ENCODE data around the gene ABI3.

Gene ABI3

DNA sequence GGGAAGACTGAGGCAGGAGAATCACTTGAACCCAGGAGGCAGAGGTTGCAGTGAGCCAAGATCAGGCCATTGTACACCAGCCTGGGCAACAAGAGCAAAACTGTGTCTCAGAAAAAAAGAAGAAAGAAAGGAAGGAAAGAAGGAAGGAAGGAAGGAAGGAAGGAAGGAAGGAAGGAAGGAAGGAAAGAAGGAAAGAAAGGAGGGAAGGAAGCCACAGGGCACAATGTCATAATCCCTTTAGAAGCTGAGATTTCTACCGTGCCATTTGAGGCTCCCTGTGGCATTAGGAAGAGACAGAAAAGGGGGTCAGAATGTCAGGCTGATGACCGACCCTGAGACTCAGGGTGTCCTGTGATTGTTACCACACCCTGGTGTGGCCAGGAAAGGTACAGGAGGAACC lies 6.7 kb upstream of the ABI3 start:
- no peaks in the 10 kb centered on the region for H3K4me1 ChIP-seq (ENCODE audit: control insufficient read depth, insufficient read depth, low read length)
- H3K27me3 ChIP-seq (ENCODE audit: control insufficient read depth, insufficient read depth, low read length), result no peaks in the 10 kb centered on the region
- H3K9ac ChIP-seq (ENCODE audit: low read length), result no peak overlapping the region
- H3K36me3 ChIP-seq (ENCODE audit: control insufficient read depth, insufficient read depth, low read length), result no peaks in the 10 kb centered on the region
- no peak overlapping the region for H3K4me3 ChIP-seq (ENCODE audit: low read length)
- no peak overlapping the region for H3K27ac ChIP-seq (ENCODE audit: low read depth, low read length)

DNA sequence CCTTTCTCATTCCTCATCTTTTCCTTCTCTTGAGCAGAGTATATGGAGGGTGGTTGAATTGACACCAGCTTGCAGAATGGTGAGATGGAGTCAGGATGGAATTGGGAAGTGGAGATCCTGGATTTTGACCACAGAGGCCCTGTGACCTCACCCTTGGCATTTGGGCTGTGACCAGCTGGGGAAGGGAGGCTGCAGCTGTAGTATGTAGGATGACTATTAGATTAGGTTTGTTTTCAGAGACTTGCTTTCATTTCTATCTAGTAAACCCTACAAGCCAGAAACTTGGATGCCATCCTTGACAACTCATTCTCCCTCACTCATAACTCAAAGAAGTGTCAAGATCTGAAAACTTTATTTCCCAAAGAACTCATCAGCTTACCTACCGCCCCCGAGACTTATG lies 6.0 kb upstream of the ABI3 start:
- no peak overlapping the region for H3K27ac ChIP-seq (ENCODE audit: low read depth, low read length)
- no peak overlapping the region for H3K9ac ChIP-seq (ENCODE audit: low read length)
- no peak overlapping the region for H3K4me3 ChIP-seq (ENCODE audit: low read length)
- no peaks in the 10 kb centered on the region for H3K36me3 ChIP-seq (ENCODE audit: control insufficient read depth, insufficient read depth, low read length)
- H3K27me3 ChIP-seq (ENCODE audit: control insufficient read depth, insufficient read depth, low read length), result no peaks in the 10 kb centered on the region
- H3K4me1 ChIP-seq (ENCODE audit: control insufficient read depth, insufficient read depth, low read length), result no peaks in the 10 kb centered on the region

DNA sequence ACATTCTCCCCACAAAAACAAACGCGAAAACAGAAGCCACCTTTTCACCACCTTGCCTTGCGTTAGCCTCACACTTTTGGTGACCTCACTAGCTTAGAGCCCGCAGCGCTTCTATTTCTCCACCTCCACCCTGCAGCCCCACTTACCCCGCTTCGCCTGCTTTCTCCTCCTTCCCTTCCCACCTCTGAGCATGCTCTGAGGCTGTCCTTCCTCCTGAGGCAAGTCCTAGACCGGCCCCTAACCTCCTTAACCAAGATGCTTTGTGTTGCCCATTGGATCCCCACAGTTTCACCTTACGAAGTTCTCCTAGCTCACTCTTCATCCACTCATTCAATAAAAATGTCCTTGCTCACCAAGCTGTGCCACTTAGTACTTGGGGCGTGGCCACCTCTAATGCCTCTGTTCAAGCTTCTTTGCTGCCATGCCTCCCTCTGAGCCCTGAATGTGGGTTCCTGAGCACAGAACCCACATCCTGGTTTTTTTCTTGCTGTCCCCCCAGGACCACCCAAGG lies 1.4 kb upstream of the ABI3 start:
- Histone ChIP-seq H3K4me3 (ENCODE audit: low read length) (peak overlapping the region; percentile 4), H3K27ac (ENCODE audit: low read depth, low read length) (no peak overlapping the region), H3K9ac (ENCODE audit: low read length) (no peak overlapping the region), H3K36me3 (ENCODE audit: control insufficient read depth, insufficient read depth, low read length) (no peaks in the 10 kb centered on the region), H3K4me1 (ENCODE audit: control insufficient read depth, insufficient read depth, low read length) (no peaks in the 10 kb centered on the region), H3K27me3 (ENCODE audit: control insufficient read depth, insufficient read depth, low read length) (no peaks in the 10 kb centered on the region)

DNA sequence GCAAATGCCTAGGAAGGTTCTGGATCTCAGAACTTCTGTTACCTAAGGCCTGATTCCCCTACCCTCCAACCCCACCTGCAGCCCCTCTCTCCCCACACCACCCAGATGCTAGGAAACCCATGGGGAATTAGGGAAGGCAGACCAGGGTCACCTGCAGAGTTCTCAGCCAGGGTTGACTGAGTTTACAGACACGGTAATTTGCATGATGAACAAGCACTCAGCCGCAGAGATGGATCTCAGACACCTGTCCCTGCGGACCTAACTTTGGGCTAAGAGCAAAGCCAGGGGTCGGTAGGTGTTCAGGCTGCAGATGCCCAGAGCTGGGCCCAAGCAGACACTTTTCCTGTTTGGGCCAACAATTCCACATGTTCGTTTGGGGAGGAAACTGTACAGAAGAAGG lies 2.9 kb downstream of the ABI3 start:
- Histone ChIP-seq H3K27me3 (ENCODE audit: control insufficient read depth, insufficient read depth, low read length) (no peaks in the 10 kb centered on the region), H3K4me3 (ENCODE audit: low read length) (no peak overlapping the region), H3K27ac (ENCODE audit: low read depth, low read length) (no peak overlapping the region), H3K4me1 (ENCODE audit: control insufficient read depth, insufficient read depth, low read length) (no peaks in the 10 kb centered on the region), H3K9ac (ENCODE audit: low read length) (no peak overlapping the region), H3K36me3 (ENCODE audit: control insufficient read depth, insufficient read depth, low read length) (no peaks in the 10 kb centered on the region)

DNA sequence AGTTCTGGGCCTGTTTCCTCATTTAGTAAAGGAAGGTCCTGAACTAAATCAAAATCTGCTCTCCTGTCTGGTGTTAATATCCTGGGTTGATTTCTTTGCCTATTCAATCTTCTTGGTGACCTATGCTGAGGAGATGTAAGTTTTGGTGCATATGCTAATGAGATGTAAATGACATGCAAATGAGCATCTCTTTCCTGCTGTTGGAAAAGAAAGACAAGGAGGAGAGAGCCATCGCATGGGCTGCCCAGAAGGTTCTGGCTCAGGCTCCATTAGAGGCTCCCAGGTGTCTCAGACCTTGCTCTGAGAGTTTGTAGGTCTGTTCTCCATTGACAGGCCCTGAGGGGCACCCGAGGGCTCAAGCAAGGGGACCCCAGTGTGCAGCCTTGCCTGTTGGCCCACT lies 3.3 kb downstream of the ABI3 start:
- Histone ChIP-seq H3K27me3 (ENCODE audit: control insufficient read depth, insufficient read depth, low read length) (no peaks in the 10 kb centered on the region), H3K4me1 (ENCODE audit: control insufficient read depth, insufficient read depth, low read length) (no peaks in the 10 kb centered on the region), H3K4me3 (ENCODE audit: low read length) (no peak overlapping the region), H3K9ac (ENCODE audit: low read length) (no peak overlapping the region), H3K27ac (ENCODE audit: low read depth, low read length) (no peak overlapping the region), H3K36me3 (ENCODE audit: control insufficient read depth, insufficient read depth, low read length) (no peaks in the 10 kb centered on the region)

- Histone ChIP-seq H3K27ac (ENCODE audit: low read depth, low read length) (no peak overlapping the region), H3K4me3 (ENCODE audit: low read length) (no peak overlapping the region), H3K9ac (ENCODE audit: low read length) (no peak overlapping the region), H3K27me3 (ENCODE audit: control insufficient read depth, insufficient read depth, low read length) (no peaks in the 10 kb centered on the region), H3K36me3 (ENCODE audit: control insufficient read depth, insufficient read depth, low read length) (no peaks in the 10 kb centered on the region), H3K4me1 (ENCODE audit: control insufficient read depth, insufficient read depth, low read length) (no peaks in the 10 kb centered on the region)
These were observed 4.3 kb downstream of the ABI3 start for GRCh38 chr17:49214676-49215360.

- no peaks in the 10 kb centered on the region for H3K4me1 ChIP-seq (ENCODE audit: control insufficient read depth, insufficient read depth, low read length)
- no peak overlapping the region for H3K9ac ChIP-seq (ENCODE audit: low read length)
- H3K4me3 ChIP-seq (ENCODE audit: low read length), result no peak overlapping the region
- no peaks in the 10 kb centered on the region for H3K36me3 ChIP-seq (ENCODE audit: control insufficient read depth, insufficient read depth, low read length)
- no peak overlapping the region for H3K27ac ChIP-seq (ENCODE audit: low read depth, low read length)
- H3K27me3 ChIP-seq (ENCODE audit: control insufficient read depth, insufficient read depth, low read length), result no peaks in the 10 kb centered on the region
These were observed 6.0 kb downstream of the ABI3 start for GRCh38 chr17:49216482-49216881.

GRCh38 chr17:49216953-49217650 lies 6.6 kb downstream of the ABI3 start:
- H3K27me3 ChIP-seq (ENCODE audit: control insufficient read depth, insufficient read depth, low read length), result no peaks in the 10 kb centered on the region
- no peak overlapping the region for H3K27ac ChIP-seq (ENCODE audit: low read depth, low read length)
- no peak overlapping the region for H3K4me3 ChIP-seq (ENCODE audit: low read length)
- H3K36me3 ChIP-seq (ENCODE audit: control insufficient read depth, insufficient read depth, low read length), result no peaks in the 10 kb centered on the region
- no peak overlapping the region for H3K9ac ChIP-seq (ENCODE audit: low read length)
- H3K4me1 ChIP-seq (ENCODE audit: control insufficient read depth, insufficient read depth, low read length), result no peaks in the 10 kb centered on the region

DNA sequence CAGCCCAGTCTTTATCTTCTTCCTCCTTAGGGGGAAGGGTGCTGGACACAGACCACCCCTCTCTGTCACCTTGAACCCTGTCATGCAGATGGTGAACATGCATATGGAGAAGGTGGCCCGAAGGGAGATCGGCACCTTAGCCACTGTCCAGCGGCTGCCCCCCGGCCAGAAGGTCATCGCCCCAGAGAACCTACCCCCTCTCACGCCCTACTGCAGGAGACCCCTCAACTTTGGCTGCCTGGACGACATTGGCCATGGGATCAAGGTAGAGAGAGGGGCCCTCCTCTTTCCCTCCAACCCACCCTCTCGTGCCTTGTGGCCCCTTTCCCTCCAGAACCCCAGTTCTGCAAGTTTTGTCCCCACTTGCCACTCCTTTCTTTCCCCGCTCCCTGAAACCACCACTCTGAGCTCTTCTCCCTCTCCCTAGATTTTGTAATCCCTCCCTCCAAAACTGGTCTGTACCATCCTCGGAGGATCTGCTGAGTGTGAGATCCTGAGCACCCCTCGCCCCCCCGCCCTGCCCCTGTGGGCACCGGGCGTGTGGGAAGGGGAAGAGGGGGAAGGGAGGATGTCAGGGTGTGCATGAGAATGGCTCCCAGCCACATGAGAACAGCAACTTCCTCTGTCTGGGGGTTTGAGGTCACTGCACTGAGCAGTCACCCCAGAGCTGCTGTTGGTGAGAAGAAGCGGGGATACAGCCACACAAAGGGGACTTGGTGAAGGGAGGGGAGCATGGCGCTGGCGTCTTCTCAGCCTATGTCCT lies 7.3 kb downstream of the ABI3 start:
- Histone ChIP-seq H3K27me3 (ENCODE audit: control insufficient read depth, insufficient read depth, low read length) (peaks cover 1% of the 10 kb centered on the region), H3K4me3 (ENCODE audit: low read length) (no peak overlapping the region), H3K27ac (ENCODE audit: low read depth, low read length) (no peak overlapping the region), H3K4me1 (ENCODE audit: control insufficient read depth, insufficient read depth, low read length) (no peaks in the 10 kb centered on the region), H3K9ac (ENCODE audit: low read length) (no peak overlapping the region), H3K36me3 (ENCODE audit: control insufficient read depth, insufficient read depth, low read length) (no peaks in the 10 kb centered on the region)

DNA sequence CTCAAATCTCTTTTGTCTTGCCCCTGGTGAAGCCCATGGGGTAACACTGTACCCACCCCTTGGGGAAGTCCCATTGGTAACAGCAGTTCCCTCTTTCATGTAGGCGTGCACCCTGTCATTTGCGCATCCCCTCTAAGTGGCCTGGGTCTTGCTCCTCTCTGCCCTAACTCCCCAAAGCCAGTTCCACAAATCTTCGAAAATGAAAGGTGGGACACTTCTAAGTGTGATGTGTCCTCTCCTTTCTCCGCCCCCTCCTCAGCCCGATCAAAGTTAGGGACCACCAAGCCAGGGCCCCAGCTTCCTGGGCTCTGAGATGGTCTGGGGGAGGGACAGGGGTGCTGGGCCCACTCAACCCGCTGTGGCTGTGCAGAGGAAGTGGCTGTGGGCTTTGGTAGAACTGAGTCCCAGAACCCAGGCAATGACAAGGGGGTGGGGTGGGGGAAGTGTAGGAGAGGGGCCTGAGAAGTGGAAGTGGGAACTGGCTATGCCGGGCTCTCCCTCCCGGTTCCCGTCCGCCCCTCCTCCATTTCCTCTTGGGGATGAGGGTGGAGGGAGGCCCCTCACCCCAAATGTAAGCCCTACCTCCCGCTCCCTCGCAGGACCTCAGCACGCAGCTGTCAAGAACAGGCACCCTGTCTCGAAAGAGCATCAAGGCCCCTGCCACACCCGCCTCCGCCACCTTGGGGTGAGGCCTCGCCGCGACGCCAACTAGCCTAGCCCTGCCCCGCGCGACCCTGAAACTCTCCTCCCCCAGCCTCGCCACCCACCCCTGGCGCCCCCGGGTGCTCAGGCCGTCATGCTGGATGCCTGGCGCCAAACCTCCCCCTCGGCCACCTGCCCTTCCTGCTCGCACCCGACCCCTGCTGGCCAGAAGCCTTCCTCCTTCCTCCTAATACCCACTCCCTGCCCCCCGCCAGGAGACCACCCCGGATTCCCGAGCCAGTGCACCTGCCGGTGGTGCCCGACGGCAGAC lies 8.7 kb downstream of the ABI3 start:
- no peaks in the 10 kb centered on the region for H3K36me3 ChIP-seq (ENCODE audit: control insufficient read depth, insufficient read depth, low read length)
- H3K27ac ChIP-seq (ENCODE audit: low read depth, low read length), result no peak overlapping the region
- H3K4me1 ChIP-seq (ENCODE audit: control insufficient read depth, insufficient read depth, low read length), result peaks cover 4% of the 10 kb centered on the region
- H3K9ac ChIP-seq (ENCODE audit: low read length), result no peak overlapping the region
- H3K4me3 ChIP-seq (ENCODE audit: low read length), result peak overlapping the region; percentile 8
- peaks cover 11% of the 10 kb centered on the region for H3K27me3 ChIP-seq (ENCODE audit: control insufficient read depth, insufficient read depth, low read length)

- no peaks in the 10 kb centered on the region for H3K36me3 ChIP-seq (ENCODE audit: control insufficient read depth, insufficient read depth, low read length)
- H3K27ac ChIP-seq (ENCODE audit: low read depth, low read length), result no peak overlapping the region
- peaks cover 4% of the 10 kb centered on the region for H3K4me1 ChIP-seq (ENCODE audit: control insufficient read depth, insufficient read depth, low read length)
- no peak overlapping the region for H3K4me3 ChIP-seq (ENCODE audit: low read length)
- H3K27me3 ChIP-seq (ENCODE audit: control insufficient read depth, insufficient read depth, low read length), result peaks cover 17% of the 10 kb centered on the region
- H3K9ac ChIP-seq (ENCODE audit: low read length), result no peak overlapping the region
These were observed 9.5 kb downstream of the ABI3 start for GRCh38 chr17:49219987-49220386.

- no peak overlapping the region for H3K27ac ChIP-seq (ENCODE audit: low read depth, low read length)
- no peaks in the 10 kb centered on the region for H3K36me3 ChIP-seq (ENCODE audit: control insufficient read depth, insufficient read depth, low read length)
- H3K9ac ChIP-seq (ENCODE audit: low read length), result no peak overlapping the region
- peaks cover 4% of the 10 kb centered on the region for H3K4me1 ChIP-seq (ENCODE audit: control insufficient read depth, insufficient read depth, low read length)
- no peak overlapping the region for H3K4me3 ChIP-seq (ENCODE audit: low read length)
- H3K27me3 ChIP-seq (ENCODE audit: control insufficient read depth, insufficient read depth, low read length), result peaks cover 19% of the 10 kb centered on the region
These were observed 12.6 kb downstream of the ABI3 start for GRCh38 chr17:49223168-49223516.
